GM20431 (cell line): ENCODE data around the gene GLB1L3.
"Not testable (repeated sequence)": the region's sequence is repeated elsewhere in the genome, so short reads cannot be mapped to it uniquely, and the experiment has no call there.

Experiments
- in situ Hi-C: fragments of 300-500 bp; cut with MseI, MboI; formaldehyde crosslinking; loops from one replicate; pipeline ENCODE4 v1.15.0; 2020; ENCODE audit warnings: low sequenced_read_pairs; ENCODE audit not compliant: unreplicated experiment

The GLB1L3 gene

DNA sequence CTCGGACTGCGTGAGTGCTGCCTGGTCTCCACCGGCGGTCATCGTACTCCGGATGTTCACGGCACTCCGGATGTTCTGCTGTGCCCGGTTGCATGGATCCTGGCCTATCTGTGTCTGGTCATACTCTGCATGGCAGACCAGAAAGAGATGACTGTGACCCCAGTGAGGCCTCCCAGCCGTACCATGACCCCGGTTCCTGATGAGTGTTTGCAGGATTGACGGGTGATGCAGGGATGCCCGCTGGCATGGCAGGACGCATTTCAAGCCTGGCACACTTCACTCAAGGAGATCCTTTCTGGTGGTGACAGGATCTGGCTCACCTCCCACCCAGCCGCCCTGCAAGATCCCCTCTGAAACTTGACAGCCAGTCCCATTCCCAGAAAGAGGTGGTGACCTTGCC, 61.9 kb downstream of the GLB1L3 start:
- in situ Hi-C loops: no loop called here

GRCh38 chr11:134338654-134339053, 62.5 kb downstream of the GLB1L3 start:
- in situ Hi-C loops: no loop called here

GRCh38 chr11:134339756-134340155, 63.6 kb downstream of the GLB1L3 start:
- in situ Hi-C loops: no loop called here

GRCh38 chr11:134340354-134340964, 64.3 kb downstream of the GLB1L3 start:
- in situ Hi-C loops: no loop called here

- in situ Hi-C loops: no loop called here
These were observed 65.8 kb downstream of the GLB1L3 start for GRCh38 chr11:134341805-134342571.

DNA sequence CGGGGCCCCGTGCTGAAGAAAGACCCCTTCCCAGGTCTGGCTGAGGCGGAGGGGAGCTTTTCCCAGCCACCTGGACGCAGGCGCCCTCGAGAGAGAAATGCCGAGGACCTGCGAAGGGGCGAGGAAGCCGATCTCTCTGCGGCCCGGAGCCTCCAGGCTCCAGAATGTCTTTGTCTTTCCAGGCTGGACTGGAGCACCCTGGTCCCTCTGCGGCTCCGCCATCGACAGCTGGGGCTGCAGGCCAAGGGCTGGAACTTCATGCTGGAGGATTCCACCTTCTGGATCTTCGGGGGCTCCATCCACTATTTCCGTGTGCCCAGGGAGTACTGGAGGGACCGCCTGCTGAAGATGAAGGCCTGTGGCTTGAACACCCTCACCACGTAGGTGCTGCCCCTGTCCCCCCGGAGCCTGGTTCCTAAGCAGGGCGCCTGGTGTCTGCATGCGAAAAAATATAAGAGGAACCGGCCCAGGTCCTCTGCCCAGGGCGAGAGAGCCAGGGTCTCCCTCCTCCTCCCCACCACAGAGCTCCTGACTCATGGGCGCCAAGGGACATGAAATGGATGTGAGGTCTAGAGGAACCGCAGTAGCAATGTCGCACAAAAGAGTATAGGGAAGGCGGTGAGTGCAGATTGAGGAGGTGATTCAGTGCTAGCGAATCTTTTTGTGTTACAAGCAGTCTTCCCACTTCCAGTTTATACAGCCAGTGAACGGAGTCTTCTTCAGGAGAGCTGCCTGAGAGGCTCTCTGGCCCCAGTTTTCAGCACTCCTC, 66.6 kb downstream of the GLB1L3 start:
- in situ Hi-C loops: no loop called here

DNA sequence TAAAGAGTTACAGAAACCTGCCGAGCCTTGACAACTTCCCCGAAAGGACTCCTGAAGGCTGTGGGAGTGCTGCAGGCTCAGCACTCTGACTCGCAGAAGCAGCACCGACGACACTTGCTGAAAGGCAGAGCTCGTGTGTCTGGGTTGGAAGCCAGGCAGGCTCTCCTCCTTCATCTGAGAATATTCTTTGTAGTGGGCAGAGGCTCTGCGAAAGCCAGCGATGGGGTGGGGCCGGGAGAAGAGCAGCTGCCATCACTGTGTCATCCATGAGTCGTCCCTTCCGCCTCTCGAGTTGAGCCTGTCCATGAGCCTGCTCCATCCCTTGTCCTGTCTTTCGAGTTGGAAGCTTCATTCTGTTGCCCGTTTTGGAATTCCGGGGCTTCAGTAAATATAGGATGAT, 67.5 kb downstream of the GLB1L3 start:
- in situ Hi-C loops: no loop called here

- in situ Hi-C loops: not testable (repeated sequence)
These were observed 68.5 kb downstream of the GLB1L3 start for GRCh38 chr11:134344497-134345236.

DNA sequence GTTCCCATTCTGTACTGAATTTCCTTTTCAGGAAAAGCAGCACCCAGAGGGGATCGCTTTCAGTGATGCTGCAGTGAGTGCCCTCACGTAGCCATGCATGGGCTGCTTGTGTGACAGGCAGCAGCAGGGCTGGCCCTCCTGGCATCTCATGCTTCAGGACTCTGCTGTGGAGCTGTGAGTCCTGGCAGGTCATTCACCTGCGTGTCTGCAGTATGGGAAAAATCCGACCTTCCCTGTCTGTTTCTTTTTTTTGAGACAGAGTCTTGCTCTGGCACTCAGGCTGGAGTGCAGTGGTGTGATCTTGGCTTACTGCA, 69.0 kb downstream of the GLB1L3 start:
- in situ Hi-C loops: no loop called here

DNA sequence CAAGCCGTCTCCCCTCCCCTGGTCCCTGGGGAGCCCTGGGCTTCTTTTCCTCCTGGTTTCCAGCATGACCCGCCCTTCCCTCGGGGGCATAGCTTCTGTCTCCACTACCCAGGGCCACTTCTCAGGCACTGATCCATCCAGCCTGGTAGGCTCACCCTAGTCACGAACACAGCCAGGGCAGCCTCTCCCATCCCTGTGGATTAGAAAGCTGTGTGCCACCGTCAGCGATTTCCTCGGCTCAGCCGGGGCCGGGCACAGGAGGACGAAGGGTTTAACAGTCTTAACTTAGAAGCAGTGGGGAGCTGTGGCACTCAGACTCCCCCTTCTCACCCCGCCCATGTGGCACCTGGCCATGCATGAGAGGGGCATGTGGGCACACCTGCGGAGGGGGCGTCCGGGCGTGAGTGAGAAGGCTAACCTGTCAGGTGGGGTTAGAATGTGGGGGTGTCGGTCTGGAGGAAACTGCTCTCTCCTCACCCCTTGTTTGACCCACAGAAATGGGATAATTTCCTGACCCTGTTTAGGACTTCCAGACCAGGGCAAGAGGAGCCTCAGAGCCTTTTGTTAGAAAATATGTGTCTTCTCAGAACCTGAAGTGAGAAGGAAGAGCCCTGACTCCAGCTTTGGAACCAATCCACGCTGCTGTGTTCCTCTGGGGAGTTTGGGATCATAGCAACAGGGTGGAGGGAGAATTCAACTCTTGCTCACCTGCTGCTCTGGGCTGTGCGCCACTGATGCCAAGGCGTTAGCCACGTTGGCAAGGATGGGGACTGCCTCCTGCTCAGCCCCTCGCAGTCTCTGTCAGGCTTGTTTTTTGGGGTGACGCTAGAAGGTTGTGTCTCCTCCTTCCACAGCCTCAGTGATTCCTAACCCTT, 70.2 kb downstream of the GLB1L3 start:
- in situ Hi-C loops: no loop called here

GRCh38 chr11:134346976-134347350, 70.8 kb downstream of the GLB1L3 start:
- in situ Hi-C loops: no loop called here

- in situ Hi-C loops: no loop called here
These were observed 71.3 kb downstream of the GLB1L3 start for GRCh38 chr11:134347441-134347840.

GRCh38 chr11:134349109-134349801, 73.1 kb downstream of the GLB1L3 start:
- in situ Hi-C loops: no loop called here

- in situ Hi-C loops: no loop called here
These were observed 73.7 kb downstream of the GLB1L3 start for GRCh38 chr11:134349802-134350355.

DNA sequence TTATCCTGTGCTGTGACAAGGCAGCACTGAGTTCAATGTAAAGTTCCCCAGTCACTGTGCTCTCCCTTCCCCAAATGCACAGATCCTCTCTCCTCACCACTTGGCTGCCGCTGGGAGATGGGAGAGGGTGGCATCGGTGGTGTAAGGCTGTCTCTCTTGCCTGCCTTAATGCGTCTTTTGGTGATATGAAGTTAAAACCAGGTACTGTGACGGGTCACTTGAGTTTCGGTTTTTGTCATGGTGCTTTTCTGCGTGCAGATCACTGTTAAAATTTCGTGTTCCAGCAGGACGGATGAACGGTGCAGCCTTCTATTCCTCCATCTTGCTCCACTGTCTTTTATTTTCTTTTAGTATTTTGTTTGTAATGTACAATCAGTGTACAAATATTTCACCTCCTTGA, 74.2 kb downstream of the GLB1L3 start:
- in situ Hi-C loops: no loop called here

- in situ Hi-C loops: no loop called here
These were observed 75.9 kb downstream of the GLB1L3 start for GRCh38 chr11:134352111-134352510.

- in situ Hi-C loops: no loop called here
These were observed 79.0 kb downstream of the GLB1L3 start for GRCh38 chr11:134355136-134355535.

DNA sequence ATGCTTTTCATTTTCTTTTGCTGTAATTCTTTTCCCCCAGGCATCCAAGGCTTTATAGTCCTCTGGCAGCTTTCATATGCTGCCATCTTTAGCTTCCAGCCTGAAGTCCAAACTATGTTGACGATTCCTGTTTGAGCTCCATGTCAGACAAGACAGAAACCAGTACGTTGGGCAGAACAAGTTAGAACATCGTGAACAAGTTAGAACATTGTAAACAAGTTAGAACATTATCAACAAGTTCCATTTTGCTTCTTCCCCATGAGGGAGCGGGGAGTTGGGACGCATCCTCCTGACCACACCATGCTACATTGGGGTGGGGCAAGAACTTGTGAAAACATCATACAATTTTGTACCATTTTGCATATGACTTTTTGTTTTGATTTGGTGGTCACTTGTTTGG, 79.5 kb downstream of the GLB1L3 start:
- in situ Hi-C loops: no loop called here
